HG03520 (cell line): ENCODE measurements around the gene ZBTB45.
"Not testable (repeated sequence)": the region's sequence is repeated elsewhere in the genome, so short reads cannot be mapped to it uniquely, and the experiment has no call there.

Experiments used
- ATAC-seq: cut with Tn5 transposase; IDR thresholded peaks from one replicate; pipeline ENCODE4 v1.9.1; 2021; ENCODE audit warnings: mild to moderate bottlenecking, moderate library complexity; ENCODE audit not compliant: unreplicated experiment

Gene ZBTB45

DNA sequence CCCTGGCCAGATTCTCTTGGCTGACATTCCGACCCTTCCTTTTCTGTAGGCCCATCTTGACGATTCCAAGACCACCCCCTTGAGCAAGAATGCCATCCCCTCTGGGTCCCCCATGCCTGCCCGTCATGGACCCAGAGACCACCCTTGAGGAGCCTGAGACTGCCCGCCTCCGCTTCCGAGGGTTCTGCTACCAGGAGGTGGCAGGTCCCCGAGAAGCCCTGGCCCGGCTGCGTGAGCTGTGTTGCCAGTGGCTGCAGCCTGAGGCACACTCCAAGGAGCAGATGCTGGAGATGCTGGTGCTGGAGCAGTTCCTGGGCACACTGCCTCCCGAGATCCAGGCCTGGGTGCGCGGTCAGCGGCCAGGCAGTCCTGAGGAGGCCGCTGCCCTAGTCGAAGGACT lies 42.5 kb downstream of the ZBTB45 start:
- no peak for ATAC-seq

- ATAC-seq = no peak
These were observed 43.1 kb downstream of the ZBTB45 start for GRCh38 chr19:58476498-58477015.

GRCh38 chr19:58475714-58476497 lies 43.7 kb downstream of the ZBTB45 start, which contains the start of gene ZNF446:
ZNF446 (plus strand) TSS chr19:58476352; CDS start chr19:58477219, 867 bp downstream.
- ATAC-seq = peak; percentile 80

- no peak for ATAC-seq
These were observed 44.5 kb downstream of the ZBTB45 start for GRCh38 chr19:58474997-58475713.

DNA sequence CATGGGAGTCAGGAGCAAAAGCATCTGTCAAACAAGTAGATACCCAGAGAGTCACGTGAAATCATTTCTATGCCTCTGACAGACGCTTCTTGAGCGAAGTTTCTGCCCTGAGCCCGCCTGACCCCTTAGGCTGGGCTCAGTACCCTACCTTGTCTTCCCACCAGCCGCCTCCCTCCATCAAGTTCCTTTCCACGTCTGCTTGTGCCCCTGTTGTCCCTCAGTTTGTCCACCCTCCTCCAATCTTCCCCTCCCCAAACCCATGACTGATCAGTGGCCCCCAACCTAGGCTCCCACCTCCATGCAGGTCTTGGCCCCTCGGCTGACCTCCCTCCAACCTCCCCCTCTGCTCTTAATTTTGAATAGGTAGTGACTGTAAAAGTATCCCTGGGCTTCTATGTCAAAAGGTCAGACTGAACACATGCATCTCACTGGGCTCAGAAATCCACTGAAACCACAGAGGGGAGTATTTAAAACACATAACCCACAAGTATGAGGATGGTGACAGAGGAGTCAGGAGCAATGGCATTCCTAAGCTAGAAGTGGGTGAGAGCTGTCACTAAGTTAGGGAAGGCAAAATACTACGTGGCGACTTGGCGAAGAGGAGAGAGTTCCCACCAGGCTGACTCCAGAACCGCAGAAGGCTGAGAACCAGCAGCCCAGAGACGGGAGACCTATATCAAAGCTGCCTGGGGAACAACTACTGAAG lies 45.2 kb downstream of the ZBTB45 start:
- ATAC-seq = no peak

DNA sequence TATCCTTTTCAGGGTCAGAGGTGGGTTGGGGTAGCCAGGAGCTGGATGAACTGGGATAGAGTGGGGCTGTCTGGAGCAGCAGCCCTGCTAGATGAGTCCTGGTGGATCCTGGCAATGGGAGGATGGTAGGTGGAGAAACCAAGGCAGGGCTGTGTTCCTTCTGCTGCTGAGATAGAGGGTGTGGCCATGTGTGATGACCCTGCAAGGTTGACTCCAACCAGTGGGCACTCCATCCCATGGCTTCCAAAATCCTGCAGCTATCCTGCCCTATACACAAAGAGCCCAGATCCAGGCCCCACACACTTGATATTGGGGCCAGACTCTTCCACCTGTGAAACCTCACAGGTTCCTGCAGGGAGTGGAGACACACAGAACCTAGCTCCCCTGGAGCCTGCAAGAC lies 45.8 kb downstream of the ZBTB45 start:
- no peak for ATAC-seq

DNA sequence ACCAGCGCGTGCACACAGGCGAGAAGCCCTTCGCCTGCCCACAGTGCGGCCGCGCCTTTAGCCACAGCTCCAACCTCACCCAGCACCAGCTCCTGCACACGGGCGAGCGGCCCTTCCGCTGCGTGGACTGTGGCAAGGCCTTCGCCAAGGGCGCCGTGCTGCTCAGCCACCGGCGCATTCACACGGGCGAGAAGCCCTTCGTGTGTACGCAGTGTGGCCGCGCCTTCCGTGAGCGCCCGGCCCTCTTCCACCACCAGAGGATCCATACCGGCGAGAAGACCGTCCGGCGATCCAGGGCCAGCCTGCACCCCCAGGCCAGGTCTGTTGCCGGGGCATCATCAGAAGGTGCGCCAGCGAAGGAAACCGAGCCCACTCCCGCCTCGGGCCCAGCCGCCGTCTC lies 47.9 kb downstream of the ZBTB45 start:
- no peak for ATAC-seq

GRCh38 chr19:58470837-58471543 lies 48.6 kb downstream of the ZBTB45 start:
- not testable (repeated sequence) for ATAC-seq

DNA sequence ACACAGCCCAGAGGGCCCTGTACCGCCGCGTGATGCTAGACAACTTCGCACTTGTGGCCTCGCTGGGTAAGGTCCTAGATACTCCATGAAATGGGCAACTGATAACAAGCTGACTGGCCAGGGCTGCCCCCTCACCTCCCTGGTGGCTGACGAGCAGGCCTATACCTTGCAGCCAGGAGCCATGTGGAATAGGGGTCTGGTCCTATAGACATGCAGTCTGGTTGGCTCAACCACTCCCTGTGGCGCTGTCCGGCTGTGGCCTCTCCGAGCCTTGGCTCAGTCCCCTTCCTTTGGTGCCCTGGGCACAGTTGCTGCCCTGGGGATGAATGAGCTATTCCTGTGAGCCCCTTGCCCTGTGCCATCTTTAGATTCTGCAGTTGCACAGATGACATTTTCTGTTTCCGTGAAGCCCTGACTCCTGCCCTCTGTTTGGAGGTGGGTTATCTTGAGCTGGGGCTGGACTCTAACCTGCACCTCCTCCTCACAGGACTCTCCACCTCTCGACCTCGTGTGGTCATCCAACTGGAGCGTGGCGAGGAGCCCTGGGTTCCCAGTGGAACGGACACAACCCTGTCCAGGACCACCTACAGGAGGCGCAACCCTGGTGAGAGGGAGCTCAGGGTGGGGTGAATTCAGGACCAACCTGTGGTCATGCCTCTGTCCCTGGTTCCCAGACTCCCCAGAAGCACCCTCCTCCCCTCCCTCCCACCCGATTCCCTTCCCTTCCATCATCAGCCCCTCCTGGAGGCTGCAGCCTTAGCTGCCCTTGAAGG lies 50.2 kb downstream of the ZBTB45 start:
- ATAC-seq = no peak

- no peak for ATAC-seq
These were observed 51.3 kb downstream of the ZBTB45 start for GRCh38 chr19:58468216-58468839.

GRCh38 chr19:58466760-58467589 lies 52.6 kb downstream of the ZBTB45 start, which contains the start of gene ZNF324:
ZNF324 (plus strand) TSS chr19:58467080; CDS start chr19:58469186, 2,106 bp downstream.
- peak; percentile 92 for ATAC-seq

GRCh38 chr19:58466089-58466759 lies 53.4 kb downstream of the ZBTB45 start:
- peak; percentile 8 for ATAC-seq
